ENCODE measurements around the gene C1orf35.

The C1orf35 gene

DNA sequence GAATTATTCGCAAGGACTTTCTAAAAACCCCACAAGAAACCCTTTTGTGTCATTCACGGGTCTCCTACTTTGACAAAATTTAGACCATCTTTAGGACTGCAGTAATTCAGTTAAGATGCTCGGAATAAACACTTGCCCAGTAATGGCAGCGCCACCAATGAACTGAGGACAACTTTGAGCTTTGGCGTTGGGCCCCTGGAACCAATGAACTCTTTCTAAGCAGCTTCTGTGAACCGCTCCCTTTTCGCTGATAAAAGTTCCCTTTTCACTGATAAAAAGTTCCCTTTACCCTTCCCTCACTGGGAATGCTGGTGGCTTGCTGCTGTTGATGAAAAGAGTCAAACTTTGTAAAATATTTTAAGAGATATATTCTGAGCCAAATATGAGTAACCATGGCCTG lies 7.4 kb upstream of the C1orf35 start:
- in situ Hi-C loops (cut with MboI; ENCODE audit: low sequenced_read_pairs), result no loop called here

DNA sequence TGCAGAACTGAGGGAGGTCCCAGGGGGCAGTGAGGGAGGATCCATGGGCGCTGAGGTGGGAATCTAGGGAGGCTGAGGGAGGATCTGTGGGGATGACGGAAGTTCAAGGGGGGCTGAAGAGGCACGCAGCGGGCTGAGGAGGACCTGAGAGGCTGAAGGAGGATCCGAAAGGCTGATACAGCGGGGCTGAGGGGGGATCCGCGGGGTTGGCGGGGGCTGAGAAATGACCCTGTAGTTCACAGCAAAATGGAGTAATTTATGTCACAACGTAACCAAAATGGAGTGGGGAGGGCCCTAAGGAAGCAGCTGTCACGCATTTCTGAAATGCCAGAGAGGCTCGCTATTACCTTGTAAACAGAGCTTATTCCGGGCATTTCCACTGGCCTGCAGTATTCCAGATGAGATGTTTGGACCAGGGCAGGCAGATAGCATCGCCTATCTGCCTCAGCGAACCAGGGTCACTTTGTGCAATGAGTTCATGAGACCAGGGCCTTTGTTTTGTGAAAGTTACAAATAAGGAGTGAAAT lies 6.9 kb upstream of the C1orf35 start:
- in situ Hi-C loops (cut with MboI; ENCODE audit: low sequenced_read_pairs), result no loop called here

DNA sequence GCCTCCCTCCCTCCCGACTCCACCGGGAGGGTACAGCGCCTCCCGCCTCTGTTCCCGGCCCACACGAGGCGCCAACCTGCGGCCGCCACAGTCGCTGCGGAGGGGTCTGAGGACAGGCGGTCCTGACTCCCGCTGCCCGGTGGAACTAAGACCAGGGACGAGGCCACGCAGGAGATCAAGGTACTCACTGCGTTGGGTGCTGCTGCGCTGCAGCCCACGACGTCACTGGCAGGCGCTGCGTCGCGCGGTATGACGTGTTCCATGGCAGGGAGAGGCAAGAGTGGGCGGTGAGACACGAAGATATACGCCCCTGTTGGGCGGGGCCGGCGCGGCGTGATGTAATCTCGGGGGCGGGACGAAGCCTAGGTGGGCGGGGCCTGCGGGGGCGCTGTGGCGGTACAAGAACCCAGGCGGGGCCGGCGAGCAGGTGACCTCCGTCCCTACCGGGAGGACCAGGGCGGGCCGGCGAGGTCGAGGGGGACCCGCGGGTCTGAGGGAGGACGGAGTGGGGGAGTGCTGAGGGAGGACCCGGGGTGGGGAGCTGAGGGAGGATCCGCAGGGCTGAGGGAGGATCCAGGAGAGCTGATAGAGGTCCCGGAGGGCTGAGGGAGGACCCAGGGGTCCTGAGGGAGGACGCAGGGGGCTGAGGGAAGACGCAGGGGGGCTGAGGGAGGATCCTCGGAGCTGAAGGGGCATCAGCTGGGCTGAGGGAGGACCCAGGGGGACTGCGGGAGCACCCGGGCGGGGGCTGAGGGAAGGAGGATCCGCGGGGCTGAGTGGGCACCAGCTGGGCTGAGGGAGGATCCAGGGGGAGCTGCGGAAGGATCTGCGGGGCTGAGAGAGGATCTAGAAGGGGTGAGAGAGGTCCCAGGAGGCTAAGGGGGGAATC lies 6.2 kb upstream of the C1orf35 start, which contains the start of gene MRPL55:
TSS of gene MRPL55 (minus strand) at position 227 of the 889 bp plus-strand sequence. CDS start 1,039 bp downstream, outside the sequence.
- in situ Hi-C loops (cut with MboI; ENCODE audit: low sequenced_read_pairs), result no loop called here

GRCh38 chr1:228108742-228109072 lies 5.6 kb upstream of the C1orf35 start:
- in situ Hi-C loops (cut with MboI; ENCODE audit: low sequenced_read_pairs), result no loop called here

DNA sequence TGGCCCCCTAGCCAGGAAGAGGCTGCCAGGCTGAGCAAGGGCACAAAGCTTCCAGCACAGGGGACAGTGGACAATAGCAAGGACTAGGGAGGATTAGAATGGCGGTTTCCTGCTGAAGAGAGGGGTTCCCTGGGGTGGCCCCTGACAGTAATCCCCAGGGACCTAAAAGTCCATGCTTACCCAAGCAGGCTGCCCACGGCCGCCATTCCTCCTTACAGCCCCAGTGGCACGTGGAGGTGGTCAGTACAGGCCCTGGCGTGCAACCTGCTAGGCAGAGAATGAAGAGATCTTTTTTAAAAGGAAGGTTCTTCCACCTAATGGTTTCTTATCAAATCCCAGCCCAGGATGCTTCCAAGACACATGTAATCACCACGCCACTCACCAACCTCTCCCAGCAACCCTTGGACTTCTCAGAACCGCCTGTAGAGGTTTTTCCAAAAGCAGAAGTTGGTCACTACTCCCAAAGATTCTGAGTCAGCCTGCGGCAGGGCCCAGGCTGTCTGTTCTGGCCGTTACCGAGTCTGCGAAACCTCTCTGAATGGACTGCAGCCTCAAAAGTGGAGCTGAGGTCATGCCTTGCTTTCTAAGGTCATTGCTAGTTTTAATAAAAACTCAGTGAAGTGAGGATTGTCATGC lies 5.0 kb upstream of the C1orf35 start:
- in situ Hi-C loops (cut with MboI; ENCODE audit: low sequenced_read_pairs), result no loop called here

DNA sequence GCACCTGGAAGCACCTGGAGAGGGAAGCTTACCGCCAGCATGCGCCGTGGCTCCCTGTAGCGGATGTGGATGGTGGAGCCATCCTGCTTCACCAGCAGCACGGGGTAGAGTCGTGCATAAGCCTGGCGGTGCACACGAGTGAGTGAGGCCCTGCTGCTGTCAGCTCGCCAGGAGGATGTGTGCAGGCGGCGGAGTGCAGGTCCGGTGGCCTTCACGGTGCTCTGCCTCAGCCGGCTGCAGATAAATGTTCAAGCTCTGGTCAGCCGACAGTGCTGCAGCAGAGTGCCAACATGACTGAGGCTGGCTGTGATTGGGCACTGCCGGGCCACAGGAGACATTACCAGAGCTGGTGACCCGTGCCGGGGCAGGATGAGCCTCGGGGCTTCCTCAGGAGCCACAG lies 4.5 kb upstream of the C1orf35 start:
- in situ Hi-C loops (cut with MboI; ENCODE audit: low sequenced_read_pairs), result no loop called here

DNA sequence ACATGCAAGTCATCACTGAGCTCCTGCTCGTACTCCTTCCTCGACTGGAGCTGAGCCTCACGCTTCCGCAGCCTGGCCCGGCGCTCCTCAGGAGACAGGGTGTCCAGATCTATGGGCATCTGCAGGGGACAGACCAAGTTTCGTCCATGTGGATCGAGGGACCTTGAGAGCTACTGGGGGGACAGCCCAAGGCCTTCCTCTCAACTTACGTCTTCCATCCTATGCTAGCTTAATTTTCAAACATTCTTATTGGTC lies 3.6 kb upstream of the C1orf35 start:
- in situ Hi-C loops (cut with MboI; ENCODE audit: low sequenced_read_pairs), result no loop called here

DNA sequence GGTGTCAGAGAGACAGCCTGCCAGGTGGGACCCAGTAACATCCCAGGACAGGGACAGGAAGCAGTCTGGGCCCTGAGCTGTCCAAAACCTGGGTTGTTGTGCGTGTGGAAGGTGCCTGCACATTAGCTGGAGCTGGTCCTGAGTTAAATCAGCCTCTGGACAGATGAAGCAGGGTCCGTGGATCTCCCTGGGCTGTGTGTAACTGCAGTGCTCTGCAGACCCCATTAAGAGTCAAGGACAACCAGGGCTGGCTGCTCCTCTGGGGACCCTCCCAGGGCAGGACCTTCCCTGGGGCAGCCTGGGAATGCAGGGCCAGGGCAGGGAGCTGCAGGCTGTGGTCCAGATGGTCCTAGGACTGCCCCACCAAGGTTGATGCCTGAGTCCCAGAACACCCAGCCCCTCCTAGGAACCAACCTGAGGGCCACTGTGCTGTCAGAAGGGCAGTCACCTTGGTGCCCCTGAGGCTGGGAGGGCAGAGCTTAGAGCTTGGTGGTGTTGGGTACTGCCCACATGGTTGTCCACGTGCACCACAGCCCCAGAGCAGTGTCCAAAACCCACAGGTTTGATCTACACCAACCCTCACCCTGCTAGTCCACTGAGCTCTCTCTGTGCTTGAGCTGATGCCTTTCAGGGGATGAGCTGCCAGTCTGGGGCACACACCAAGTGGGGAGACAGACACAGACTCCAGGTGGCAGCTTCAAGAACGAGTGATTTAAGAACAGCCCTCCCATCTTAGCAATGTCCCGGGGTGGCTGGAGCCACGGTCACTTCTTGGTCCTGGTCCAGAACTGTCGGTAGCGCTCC lies 3.1 kb upstream of the C1orf35 start:
- in situ Hi-C loops (cut with MboI; ENCODE audit: low sequenced_read_pairs), result no loop called here

- in situ Hi-C loops (cut with MboI; ENCODE audit: low sequenced_read_pairs), result no loop called here
These were observed 2.3 kb upstream of the C1orf35 start for GRCh38 chr1:228105270-228105995.

GRCh38 chr1:228104526-228105269 lies 1.6 kb upstream of the C1orf35 start:
- in situ Hi-C loops (cut with MboI; ENCODE audit: low sequenced_read_pairs), result no loop called here

DNA sequence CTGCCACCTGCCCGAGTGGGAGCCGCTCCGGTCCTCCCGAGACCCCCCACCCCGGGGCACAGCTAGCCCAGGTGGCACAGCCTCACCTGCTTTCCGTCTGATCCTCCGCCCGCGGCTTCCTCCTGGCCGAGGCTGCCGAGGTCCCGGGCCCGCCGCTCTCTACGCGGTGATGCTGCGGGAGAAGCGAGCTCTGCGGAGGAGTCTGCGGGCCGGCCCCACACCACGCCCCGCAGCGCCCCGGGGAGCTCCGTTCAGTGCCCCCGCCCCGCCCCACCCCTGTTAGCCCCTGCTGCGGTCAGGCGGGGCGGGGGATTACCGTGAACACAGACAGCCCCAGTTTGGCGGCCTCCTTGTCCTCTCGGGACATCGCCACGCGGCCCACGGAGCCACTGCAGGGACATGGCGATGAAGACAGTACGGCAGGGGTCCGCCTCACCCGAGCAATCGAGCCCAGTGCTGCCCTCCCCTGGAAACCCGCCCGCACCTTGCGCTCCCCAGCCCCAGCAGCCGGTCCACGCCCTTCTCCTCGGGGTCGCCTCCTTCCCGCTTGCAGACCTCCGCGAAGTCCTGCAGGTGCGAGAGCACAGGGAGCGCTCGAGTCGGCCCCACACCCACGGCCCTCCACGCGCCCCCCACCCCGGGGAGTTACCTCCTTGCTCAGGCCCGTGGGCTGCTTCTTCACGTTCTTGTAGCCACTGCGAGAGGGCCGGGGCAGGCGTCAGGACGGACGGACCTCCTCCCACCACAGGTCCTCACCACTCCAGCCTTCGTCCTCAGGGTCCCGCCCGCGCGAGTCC lies 933 bp downstream of the C1orf35 start:
- in situ Hi-C loops (cut with MboI; ENCODE audit: low sequenced_read_pairs), result no loop called here

- in situ Hi-C loops (cut with MboI; ENCODE audit: low sequenced_read_pairs), result no loop called here
These were observed 1.5 kb downstream of the C1orf35 start for GRCh38 chr1:228101614-228101993.

GRCh38 chr1:228100822-228101613 lies 2.1 kb downstream of the C1orf35 start:
- in situ Hi-C loops (cut with MboI; ENCODE audit: low sequenced_read_pairs), result no loop called here

GRCh38 chr1:228099331-228099732 lies 3.8 kb downstream of the C1orf35 start:
- in situ Hi-C loops (cut with MboI; ENCODE audit: low sequenced_read_pairs), result no loop called here

- in situ Hi-C loops (cut with MboI; ENCODE audit: low sequenced_read_pairs), result no loop called here
These were observed 4.7 kb downstream of the C1orf35 start for GRCh38 chr1:228098323-228098931.

- in situ Hi-C loops (cut with MboI; ENCODE audit: low sequenced_read_pairs), result no loop called here
These were observed 5.6 kb downstream of the C1orf35 start for GRCh38 chr1:228097333-228098081.
